ENCODE data around the gene BOK.

- TF ChIP-seq, protein P1, sequence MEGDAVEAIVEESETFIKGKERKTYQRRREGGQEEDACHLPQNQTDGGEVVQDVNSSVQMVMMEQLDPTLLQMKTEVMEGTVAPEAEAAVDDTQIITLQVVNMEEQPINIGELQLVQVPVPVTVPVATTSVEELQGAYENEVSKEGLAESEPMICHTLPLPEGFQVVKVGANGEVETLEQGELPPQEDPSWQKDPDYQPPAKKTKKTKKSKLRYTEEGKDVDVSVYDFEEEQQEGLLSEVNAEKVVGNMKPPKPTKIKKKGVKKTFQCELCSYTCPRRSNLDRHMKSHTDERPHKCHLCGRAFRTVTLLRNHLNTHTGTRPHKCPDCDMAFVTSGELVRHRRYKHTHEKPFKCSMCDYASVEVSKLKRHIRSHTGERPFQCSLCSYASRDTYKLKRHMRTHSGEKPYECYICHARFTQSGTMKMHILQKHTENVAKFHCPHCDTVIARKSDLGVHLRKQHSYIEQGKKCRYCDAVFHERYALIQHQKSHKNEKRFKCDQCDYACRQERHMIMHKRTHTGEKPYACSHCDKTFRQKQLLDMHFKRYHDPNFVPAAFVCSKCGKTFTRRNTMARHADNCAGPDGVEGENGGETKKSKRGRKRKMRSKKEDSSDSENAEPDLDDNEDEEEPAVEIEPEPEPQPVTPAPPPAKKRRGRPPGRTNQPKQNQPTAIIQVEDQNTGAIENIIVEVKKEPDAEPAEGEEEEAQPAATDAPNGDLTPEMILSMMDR (IDR thresholded peaks at IDR 0.05) = no peak
- no peak for TF ChIP-seq POLR2A (IDR thresholded peaks at IDR 0.05)
These were observed 22.5 kb upstream of the BOK start for GRCh38 chr2:241535871-241536655.

Data from body of pancreas (tissue), 4 donors.